Measurements from ENCODE around the gene GPX1.

DNA sequence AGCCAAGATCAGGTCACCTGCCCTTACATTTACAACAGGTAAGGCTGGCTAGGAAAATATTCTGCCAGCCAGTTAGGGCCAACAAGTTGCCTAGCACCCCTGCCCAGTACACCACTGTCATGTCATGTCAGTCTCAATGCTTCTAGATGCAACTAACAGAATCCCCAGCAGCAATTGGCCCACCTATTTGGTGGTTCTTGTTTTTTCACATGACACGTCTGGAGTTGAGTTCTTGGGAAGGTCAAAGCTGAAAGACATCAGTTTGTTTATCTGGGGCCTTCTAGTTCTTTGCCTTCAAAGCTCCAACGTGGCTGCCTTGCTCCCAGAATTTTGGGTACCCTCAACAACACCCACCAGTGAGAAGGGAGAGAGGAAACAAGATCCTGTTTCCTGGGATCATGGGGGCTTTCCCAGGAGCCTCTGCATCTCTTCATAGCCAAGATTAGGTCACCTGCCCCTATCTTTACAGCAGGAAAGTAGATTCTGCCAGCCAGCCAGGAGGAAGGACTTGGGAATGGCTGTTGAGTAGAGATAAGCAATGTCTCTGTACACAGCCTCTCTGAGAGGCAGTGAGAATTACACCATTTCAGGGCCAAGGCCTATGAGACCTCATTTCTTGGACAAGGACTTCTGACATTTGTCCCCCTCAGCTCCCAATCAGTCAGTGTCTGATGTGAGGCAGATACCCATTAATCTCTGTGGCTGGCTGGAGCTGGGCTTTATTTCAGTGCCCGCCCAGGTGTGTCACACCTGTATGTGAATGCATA lies 8.6 kb downstream of the GPX1 start:
- TF ChIP-seq, protein P1, sequence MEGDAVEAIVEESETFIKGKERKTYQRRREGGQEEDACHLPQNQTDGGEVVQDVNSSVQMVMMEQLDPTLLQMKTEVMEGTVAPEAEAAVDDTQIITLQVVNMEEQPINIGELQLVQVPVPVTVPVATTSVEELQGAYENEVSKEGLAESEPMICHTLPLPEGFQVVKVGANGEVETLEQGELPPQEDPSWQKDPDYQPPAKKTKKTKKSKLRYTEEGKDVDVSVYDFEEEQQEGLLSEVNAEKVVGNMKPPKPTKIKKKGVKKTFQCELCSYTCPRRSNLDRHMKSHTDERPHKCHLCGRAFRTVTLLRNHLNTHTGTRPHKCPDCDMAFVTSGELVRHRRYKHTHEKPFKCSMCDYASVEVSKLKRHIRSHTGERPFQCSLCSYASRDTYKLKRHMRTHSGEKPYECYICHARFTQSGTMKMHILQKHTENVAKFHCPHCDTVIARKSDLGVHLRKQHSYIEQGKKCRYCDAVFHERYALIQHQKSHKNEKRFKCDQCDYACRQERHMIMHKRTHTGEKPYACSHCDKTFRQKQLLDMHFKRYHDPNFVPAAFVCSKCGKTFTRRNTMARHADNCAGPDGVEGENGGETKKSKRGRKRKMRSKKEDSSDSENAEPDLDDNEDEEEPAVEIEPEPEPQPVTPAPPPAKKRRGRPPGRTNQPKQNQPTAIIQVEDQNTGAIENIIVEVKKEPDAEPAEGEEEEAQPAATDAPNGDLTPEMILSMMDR (IDR thresholded peaks at IDR 0.05): no peak
- no peak for TF ChIP-seq POLR2A (IDR thresholded peaks at IDR 0.05)
